Fibroblast of pulmonary artery (primary cell): Measurements from ENCODE around the gene PRDX6.
A peak's percentile ranks its signal among the peaks of the same experiment; 100 is the strongest.

Experiments
- DNase-seq: peaks from one replicate; pipeline ENCODE4 v3.0.0-alpha.2; 2010; ENCODE audit warnings: low read depth
- H3K4me3 ChIP-seq: replicated peaks from 2 replicates; pipeline ENCODE4 v1.5.1; 2011; ENCODE audit warnings: low read depth, mild to moderate bottlenecking, control low read depth, low read length, moderate library complexity
- CTCF ChIP-seq: IDR thresholded peaks from 2 replicates; pipeline ENCODE4 v1.5.1; 2011; ENCODE audit warnings: mild to moderate bottlenecking, control low read depth, low read length, inconsistent platforms; ENCODE audit errors: missing control alignments

PRDX6 gene

GRCh38 chr1:173476197-173476664 lies 904 bp upstream of the PRDX6 start:
- no peak for TF ChIP-seq CTCF

GRCh38 chr1:173476665-173477285 lies 360 bp upstream of the PRDX6 start:
- no peak for TF ChIP-seq CTCF
- peak overlapping the region; percentile 68 for H3K4me3 ChIP-seq
- DNase-seq, result peak; percentile 85

More at GRCh38 chr1:173476197-173476664, 904 bp upstream of the PRDX6 start:
- no peak for DNase-seq
- peak overlapping the region; percentile 68 for H3K4me3 ChIP-seq

- no peak for TF ChIP-seq CTCF
- peak overlapping the region; percentile 67 for H3K4me3 ChIP-seq
- DNase-seq, result peak; percentile 92
Measured at GRCh38 chr1:173478094-173478674, 1.0 kb downstream of the PRDX6 start.

GRCh38 chr1:173479649-173480048 lies 2.5 kb downstream of the PRDX6 start:
- H3K4me3 ChIP-seq, result peak overlapping the region; percentile 67
- DNase-seq, result peak; percentile 44
- no peak for TF ChIP-seq CTCF

GRCh38 chr1:173481195-173481772 lies 4.1 kb downstream of the PRDX6 start:
- no peak for TF ChIP-seq CTCF
- no peak overlapping the region for H3K4me3 ChIP-seq
- DNase-seq, result no peak

- DNase-seq, result no peak
- no peak overlapping the region for H3K4me3 ChIP-seq
- no peak for TF ChIP-seq CTCF
Measured at GRCh38 chr1:173482683-173483082, 5.5 kb downstream of the PRDX6 start.

GRCh38 chr1:173484276-173484675 lies 7.1 kb downstream of the PRDX6 start:
- no peak for DNase-seq
- no peak for TF ChIP-seq CTCF

More at GRCh38 chr1:173484276-173484675, 7.1 kb downstream of the PRDX6 start:
- no peak overlapping the region for H3K4me3 ChIP-seq
